ENCODE results near the gene AP5Z1.
"Not testable (repeated sequence)": the region's sequence is repeated elsewhere in the genome, so short reads cannot be mapped to it uniquely, and the experiment has no call there.

Gene AP5Z1

DNA sequence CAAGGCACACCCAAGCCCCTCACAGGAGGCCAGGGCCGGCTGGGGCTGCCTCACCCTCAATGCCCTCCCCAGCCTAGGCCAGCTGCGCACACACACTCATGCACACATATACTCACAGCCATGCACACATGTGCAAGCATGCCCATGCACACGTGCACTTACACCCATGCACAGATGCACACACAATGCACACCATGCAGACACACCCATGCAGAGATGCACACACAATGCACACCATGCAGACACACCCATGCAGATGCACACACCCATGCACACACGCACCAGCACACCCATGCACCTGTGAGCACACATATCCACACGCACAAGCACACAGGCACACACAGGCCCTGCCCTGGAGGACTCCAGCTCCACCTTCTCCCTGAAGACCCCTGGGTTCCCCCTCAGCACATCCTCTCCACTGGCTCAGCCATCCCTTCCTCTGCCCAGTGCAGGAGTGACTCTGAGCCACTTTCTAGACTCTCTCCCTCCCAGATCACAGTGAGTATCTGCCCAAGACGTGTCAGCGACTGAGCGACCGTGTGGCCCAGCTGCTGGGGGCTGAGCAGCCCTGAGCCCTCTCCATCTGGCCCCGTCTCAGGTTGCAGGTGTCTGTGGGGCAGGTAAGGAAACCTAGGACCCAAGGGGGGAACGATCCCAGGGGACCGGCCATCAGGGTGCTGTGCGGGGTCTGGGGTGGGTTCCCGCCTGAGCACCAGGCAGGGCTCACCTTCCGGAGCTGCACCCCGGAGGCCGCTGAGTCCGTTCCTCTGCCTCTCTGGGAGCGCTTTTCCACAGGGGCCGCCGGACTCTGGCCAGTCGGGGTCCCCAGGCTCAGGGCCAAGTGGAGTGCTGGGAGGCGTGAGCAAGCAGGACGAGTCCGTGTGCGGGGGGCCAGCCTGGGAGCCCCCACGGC is 25.8 kb downstream of the AP5Z1 start:
- no peak for TF ChIP-seq EZH2 (IDR thresholded peaks at IDR 0.05; ENCODE audit: borderline replicate concordance, low read length)
- TF ChIP-seq CTCF (IDR thresholded peaks at IDR 0.05; ENCODE audit: low read length) = no peak
- Histone ChIP-seq H3K4me3 (ENCODE audit: low read depth, low read length, poor library complexity, severe bottlenecking) (no peak overlapping the region), H2AFZ (ENCODE audit: low read length) (no peak overlapping the region), H4K20me1 (ENCODE audit: insufficient read depth, low read length) (no peaks in the 10 kb centered on the region), H3K4me1 (ENCODE audit: insufficient read depth, low read length, severe bottlenecking) (no peaks in the 10 kb centered on the region), H3K27me3 (ENCODE audit: insufficient read depth, low read length) (0 out of 2 replicates have a peak, but pooled peaks cover 4% of the 10 kb centered on the region), H3K27ac (ENCODE audit: low read depth, low read length, poor library complexity, severe bottlenecking) (no peak overlapping the region), H3K9me3 (ENCODE audit: low read length) (no peaks in the 10 kb centered on the region), H3K9me2 (ENCODE audit: low read depth, low read length) (no peaks in the 10 kb centered on the region), H3K9ac (ENCODE audit: low read length) (no peak overlapping the region), H3F3A (ENCODE audit: insufficient read depth, low read length) (no peaks in the 10 kb centered on the region), H3K4me2 (ENCODE audit: low read length) (no peak overlapping the region), H3K36me3 (ENCODE audit: insufficient read depth, low read length) (no peaks in the 10 kb centered on the region), H3K79me2 (ENCODE audit: insufficient read depth, low read length) (no peaks in the 10 kb centered on the region)

GRCh38 chr7:4801839-4802231 is 26.4 kb downstream of the AP5Z1 start:
- Histone ChIP-seq H3K4me3 (ENCODE audit: low read depth, low read length, poor library complexity, severe bottlenecking) (no peak overlapping the region), H3K27me3 (ENCODE audit: insufficient read depth, low read length) (0 out of 2 replicates have a peak, but pooled peaks cover 4% of the 10 kb centered on the region), H3K4me1 (ENCODE audit: insufficient read depth, low read length, severe bottlenecking) (no peaks in the 10 kb centered on the region), H4K20me1 (ENCODE audit: insufficient read depth, low read length) (no peaks in the 10 kb centered on the region), H3F3A (ENCODE audit: insufficient read depth, low read length) (no peaks in the 10 kb centered on the region), H3K9ac (ENCODE audit: low read length) (no peak overlapping the region), H3K79me2 (ENCODE audit: insufficient read depth, low read length) (no peaks in the 10 kb centered on the region), H3K27ac (ENCODE audit: low read depth, low read length, poor library complexity, severe bottlenecking) (no peak overlapping the region), H3K9me2 (ENCODE audit: low read depth, low read length) (no peaks in the 10 kb centered on the region), H3K9me3 (ENCODE audit: low read length) (no peaks in the 10 kb centered on the region), H2AFZ (ENCODE audit: low read length) (no peak overlapping the region), H3K36me3 (ENCODE audit: insufficient read depth, low read length) (no peaks in the 10 kb centered on the region), H3K4me2 (ENCODE audit: low read length) (no peak overlapping the region)
- no peak for TF ChIP-seq EZH2 (IDR thresholded peaks at IDR 0.05; ENCODE audit: borderline replicate concordance, low read length)
- no peak for TF ChIP-seq CTCF (IDR thresholded peaks at IDR 0.05; ENCODE audit: low read length)

DNA sequence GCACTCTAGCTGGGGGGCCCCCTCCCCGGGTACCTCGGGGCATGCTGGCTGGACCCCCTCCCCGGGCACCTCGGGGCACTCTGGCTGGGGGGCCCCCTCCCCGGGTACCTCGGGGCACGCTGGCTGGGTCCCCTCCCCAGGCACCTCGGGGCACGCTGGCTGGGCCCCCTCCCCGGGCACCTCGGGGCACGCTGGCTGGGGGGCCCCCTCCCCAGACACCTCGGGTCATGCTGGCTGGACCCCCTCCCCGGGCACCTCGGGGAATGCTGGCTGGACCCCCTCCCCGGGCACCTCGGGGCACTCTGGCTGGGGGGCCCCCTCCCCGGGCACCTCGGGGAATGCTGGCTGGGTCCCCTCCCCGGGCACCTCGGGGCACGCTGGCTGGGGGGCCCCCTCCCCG is 27.2 kb downstream of the AP5Z1 start:
- not testable (repeated sequence) for H3K36me3 ChIP-seq (ENCODE audit: insufficient read depth, low read length); H4K20me1 ChIP-seq (ENCODE audit: insufficient read depth, low read length); H3K9ac ChIP-seq (ENCODE audit: low read length); H3K4me3 ChIP-seq (ENCODE audit: low read depth, low read length, poor library complexity, severe bottlenecking); H3K4me2 ChIP-seq (ENCODE audit: low read length); H3K9me3 ChIP-seq (ENCODE audit: low read length); H3K4me1 ChIP-seq (ENCODE audit: insufficient read depth, low read length, severe bottlenecking); H3K27me3 ChIP-seq (ENCODE audit: insufficient read depth, low read length); H2AFZ ChIP-seq (ENCODE audit: low read length); H3K27ac ChIP-seq (ENCODE audit: low read depth, low read length, poor library complexity, severe bottlenecking); H3K79me2 ChIP-seq (ENCODE audit: insufficient read depth, low read length); H3K9me2 ChIP-seq (ENCODE audit: low read depth, low read length); H3F3A ChIP-seq (ENCODE audit: insufficient read depth, low read length)

Measured in OCI-LY1 (cell line).